Measurements from ENCODE around the gene PTGER1.

DNA sequence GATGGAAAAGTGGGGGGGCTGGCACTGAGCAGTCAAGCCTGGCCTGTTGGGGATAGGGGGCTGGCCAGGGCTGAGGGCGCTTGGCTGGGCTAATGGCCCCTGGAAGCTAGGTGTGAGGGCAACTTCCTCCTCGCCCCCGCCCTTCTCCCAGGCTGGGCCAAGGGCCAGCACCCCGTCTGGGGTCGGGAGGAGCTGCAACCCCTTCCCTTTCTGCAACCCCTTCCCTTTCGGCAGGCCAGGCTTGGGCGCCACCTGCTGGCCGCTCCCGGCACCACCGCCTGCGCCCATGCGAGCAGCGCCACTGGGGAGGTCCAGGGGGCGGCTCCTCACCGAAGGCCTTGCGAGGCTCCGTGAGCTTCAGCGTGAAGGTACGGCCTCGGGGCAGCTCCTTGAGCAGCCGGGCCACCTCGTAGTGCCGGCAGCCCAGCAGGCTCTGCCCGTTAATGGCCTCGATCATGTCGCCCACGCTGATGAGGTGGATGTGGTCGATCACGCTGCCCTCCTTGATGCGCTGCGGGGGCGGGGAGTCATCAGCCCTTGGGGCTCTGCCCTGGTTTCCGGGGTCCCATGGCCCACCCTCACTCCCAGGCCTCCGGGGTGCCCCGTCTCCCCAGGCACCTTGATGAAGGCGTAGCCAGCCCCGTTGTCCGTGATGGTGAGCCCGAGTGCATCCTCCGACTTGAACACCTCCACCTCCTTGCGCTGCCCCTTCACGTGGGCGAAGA is 5.0 kb upstream of the PTGER1 start:
- TF ChIP-seq, protein P1, sequence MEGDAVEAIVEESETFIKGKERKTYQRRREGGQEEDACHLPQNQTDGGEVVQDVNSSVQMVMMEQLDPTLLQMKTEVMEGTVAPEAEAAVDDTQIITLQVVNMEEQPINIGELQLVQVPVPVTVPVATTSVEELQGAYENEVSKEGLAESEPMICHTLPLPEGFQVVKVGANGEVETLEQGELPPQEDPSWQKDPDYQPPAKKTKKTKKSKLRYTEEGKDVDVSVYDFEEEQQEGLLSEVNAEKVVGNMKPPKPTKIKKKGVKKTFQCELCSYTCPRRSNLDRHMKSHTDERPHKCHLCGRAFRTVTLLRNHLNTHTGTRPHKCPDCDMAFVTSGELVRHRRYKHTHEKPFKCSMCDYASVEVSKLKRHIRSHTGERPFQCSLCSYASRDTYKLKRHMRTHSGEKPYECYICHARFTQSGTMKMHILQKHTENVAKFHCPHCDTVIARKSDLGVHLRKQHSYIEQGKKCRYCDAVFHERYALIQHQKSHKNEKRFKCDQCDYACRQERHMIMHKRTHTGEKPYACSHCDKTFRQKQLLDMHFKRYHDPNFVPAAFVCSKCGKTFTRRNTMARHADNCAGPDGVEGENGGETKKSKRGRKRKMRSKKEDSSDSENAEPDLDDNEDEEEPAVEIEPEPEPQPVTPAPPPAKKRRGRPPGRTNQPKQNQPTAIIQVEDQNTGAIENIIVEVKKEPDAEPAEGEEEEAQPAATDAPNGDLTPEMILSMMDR (conservative IDR thresholded peaks at IDR 0.05; ENCODE audit: low read depth, low read length), result peak; percentile 93
- TF ChIP-seq EZH2 (IDR thresholded peaks at IDR 0.05; ENCODE audit: low read length, unreplicated experiment) (no peak), EZH2phosphoT487 (IDR thresholded peaks at IDR 0.05; ENCODE audit: borderline replicate concordance, low read length) (no peak)
